ENCODE measurements around the gene AK9. TPM values are rescaled to one million over a fixed set of nuclear protein-coding genes. Genes with fewer than 3 reads are reported as not detected.

The AK9 gene
- total and polyA plus RNA-seq, 2 of the 8 experiments (the other 6 are each of a cell fraction or from before 2014, with no cell fraction given) = 1.8 to 2.2 TPM

DNA sequence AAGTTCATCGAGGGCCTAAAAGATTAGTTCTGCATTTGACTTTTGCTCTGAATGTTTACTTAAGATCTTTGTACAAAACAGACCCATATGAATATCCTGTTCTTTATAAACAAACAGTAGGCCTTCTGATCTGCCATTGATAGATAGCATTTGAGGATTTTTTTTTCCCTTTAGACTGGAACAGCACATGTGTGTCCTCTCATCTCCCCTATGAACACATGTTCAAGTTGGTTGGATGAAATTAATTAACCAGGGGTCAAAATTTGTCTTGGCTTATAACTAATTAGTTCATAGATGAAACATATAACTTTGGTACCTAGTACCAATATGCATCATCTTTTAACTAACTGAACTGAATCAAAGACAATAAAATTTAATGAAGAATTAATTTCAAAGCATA, 81.3 kb downstream of the AK9 start (continued):
- TF ChIP-seq GABPA (IDR thresholded peaks at IDR 0.05; ENCODE audit: borderline replicate concordance, insufficient read depth, low read length) (no peak), NRF1 (IDR thresholded peaks at IDR 0.05; ENCODE audit: low read depth, low read length) (no peak), NANOG (IDR thresholded peaks at IDR 0.05; ENCODE audit: insufficient read depth, low read depth, low read length, poor library complexity, severe bottlenecking) (no peak)
- TF ChIP-seq, protein P1, sequence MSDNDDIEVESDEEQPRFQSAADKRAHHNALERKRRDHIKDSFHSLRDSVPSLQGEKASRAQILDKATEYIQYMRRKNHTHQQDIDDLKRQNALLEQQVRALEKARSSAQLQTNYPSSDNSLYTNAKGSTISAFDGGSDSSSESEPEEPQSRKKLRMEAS (IDR thresholded peaks at IDR 0.05) = no peak
